Stimulated activated effector memory CD8-positive, alpha-beta T cell treated with anti-CD3 and anti-CD28 coated beads, Interleukin-12 subunit alpha, Interleukin-12 subunit beta, amount 100 ng/mL, for 72 hours (primary cell): ENCODE measurements around the gene RAB20.

Experiments used
- ATAC-seq: fragments of 150-1000 bp; cut with Tn5 transposase; 2 replicates; pipeline ENCODE4 v1.10.0; 2021
- DNase-seq, 2 donors: peaks; one replicate each; pipeline ENCODE4 v3.0.0; 2021 to 2022; ENCODE audit warnings: low spot score in 2 of 2
- H3K27ac Mint-ChIP-seq: one replicate; pipeline ENCODE4 v1.8.0; 2022; ENCODE audit warnings: mild to moderate bottlenecking, mixed read lengths
- H3K36me3 Mint-ChIP-seq: one replicate; pipeline ENCODE4 v1.8.0; 2022; ENCODE audit warnings: mild to moderate bottlenecking, mixed read lengths
- H3K4me1 Mint-ChIP-seq: one replicate; pipeline ENCODE4 v1.8.0; 2022; ENCODE audit warnings: mixed read lengths
- H3K4me3 Mint-ChIP-seq: one replicate; pipeline ENCODE4 v1.8.0; 2022; ENCODE audit warnings: mild to moderate bottlenecking, mixed read lengths
- H3K9me3 Mint-ChIP-seq: one replicate; pipeline ENCODE4 v1.8.0; 2022; ENCODE audit warnings: mixed read lengths

The RAB20 gene

DNA sequence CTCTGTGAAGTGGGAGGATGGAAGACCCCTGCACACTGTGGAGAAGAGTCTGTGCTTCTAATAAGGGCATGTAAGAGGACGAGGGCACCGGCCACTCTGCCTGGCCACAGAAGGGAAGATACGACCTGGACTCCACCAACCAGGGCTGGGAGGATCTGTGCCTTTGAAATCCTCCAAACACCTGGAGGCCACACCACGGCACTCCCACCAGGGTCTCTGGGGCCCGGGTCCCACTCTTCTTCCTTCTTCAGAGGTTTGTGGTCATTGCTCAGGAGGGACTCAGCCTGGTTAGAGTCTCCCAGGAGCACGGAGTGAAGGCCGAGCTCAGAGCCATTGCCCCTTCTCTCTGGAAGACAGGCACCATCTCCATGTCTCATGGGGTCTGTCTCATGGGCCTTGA lies 42.0 kb downstream of the RAB20 start:
- no peaks in the 10 kb centered on the region for H3K36me3 Mint-ChIP-seq
- H3K4me3 Mint-ChIP-seq: no peak overlapping the region
- ATAC-seq (no peak), DNase-seq (no peak)
- peaks cover 14% of the 10 kb centered on the region for H3K4me1 Mint-ChIP-seq
- no peaks in the 10 kb centered on the region for H3K9me3 Mint-ChIP-seq
- H3K27ac Mint-ChIP-seq: no peak overlapping the region

DNA sequence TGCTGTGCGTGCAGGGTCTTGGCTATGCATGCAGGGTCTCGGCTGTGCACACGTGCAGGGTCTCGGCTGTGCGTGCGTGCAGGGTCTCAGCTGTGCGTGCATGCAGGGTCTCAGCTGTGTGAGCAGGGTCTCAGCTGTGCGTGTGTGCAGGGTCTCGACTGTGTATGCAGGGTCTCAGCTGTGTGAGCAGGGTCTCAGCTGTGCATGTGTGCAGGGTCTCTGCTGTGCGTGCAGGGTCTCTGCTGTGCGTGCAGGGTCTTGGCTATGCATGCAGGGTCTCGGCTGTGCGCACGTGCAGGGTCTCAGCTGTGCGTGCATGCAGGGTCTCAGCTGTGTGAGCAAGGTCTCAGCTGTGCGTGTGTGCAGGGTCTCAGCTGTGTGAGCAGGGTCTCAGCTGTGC lies 42.5 kb downstream of the RAB20 start:
- no peak for ATAC-seq
- H3K4me1 Mint-ChIP-seq: peaks cover 9% of the 10 kb centered on the region
- DNase-seq: no peak
- no peak overlapping the region for H3K4me3 Mint-ChIP-seq
- no peaks in the 10 kb centered on the region for H3K36me3 Mint-ChIP-seq
- no peak overlapping the region for H3K27ac Mint-ChIP-seq
- H3K9me3 Mint-ChIP-seq: no peaks in the 10 kb centered on the region

DNA sequence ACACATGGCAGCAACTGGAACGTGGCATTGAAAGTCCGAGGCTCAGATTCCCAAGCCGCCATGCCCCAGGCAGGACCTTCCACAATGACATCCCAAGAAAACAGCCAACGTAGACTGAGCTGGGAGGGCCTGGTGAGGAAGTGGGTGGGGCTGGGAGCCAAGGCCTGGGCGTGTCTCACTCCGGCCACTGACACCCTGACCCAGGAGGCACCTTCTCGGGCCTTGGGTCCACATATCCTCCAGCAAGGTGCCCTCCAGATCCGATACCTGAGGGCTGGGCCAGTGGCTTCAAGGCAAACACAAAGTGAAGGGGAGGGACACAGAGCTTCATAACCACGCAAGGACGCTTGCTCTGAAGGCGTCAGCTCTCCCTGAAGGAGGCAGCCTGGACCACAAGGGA lies 43.0 kb downstream of the RAB20 start:
- H3K27ac Mint-ChIP-seq: no peak overlapping the region
- H3K4me3 Mint-ChIP-seq: no peak overlapping the region
- DNase-seq (no peak), ATAC-seq (no peak)
- no peaks in the 10 kb centered on the region for H3K36me3 Mint-ChIP-seq
- H3K4me1 Mint-ChIP-seq: peaks cover 7% of the 10 kb centered on the region
- H3K9me3 Mint-ChIP-seq: no peaks in the 10 kb centered on the region

DNA sequence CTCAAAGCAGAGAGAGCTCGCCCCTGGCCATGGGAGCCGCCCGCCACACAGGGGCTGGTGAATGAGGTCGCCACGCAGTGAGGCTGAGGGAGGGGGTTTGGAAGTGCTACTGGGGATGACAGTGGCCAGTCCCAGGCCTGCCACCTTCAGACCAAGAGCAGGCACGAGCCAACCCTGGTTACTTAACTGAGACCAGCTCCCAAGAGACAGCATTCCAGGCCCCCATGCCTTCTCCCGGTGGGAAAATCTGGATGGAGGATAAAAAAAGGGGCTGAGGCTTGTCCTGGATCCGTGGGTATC lies 43.3 kb downstream of the RAB20 start:
- Mint-ChIP-seq H3K9me3 (no peaks in the 10 kb centered on the region), H3K4me3 (no peak overlapping the region), H3K27ac (no peak overlapping the region), H3K4me1 (peaks cover 7% of the 10 kb centered on the region), H3K36me3 (no peaks in the 10 kb centered on the region)
- DNase-seq (no peak), ATAC-seq (no peak)

DNA sequence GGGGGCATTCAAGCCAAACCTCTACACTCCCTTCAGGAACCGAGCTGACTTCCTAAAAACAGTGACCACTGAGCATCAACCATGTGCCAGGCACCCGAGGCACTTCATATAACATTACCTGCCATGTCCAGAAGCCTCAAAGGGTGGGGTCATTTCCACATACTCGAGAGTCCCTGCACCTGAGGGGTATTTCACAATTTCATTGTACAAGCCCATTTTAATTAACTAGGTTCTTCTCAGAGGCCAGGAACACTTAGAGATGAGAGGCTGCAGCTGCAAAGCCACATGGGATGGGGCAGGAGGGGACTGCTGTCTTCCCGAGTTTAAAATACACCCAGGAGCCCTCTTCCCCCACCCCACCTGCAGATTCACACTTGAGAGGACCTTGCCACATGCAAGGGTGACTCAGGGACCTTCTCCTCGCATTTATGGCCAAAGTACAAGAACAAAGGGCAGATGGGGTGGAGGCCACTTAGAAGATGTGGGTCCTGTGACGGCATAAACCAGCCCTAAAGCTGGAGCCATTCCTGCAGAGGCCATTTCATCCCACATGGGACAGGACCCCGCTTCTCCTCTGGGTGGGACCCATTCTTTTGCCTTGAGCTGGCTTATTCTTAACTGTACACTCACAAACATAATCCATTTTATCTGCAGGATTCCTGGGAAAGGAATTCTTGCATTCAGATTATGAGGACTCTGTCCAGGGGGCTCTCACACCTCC lies 43.9 kb downstream of the RAB20 start:
- Mint-ChIP-seq H3K27ac (no peak overlapping the region), H3K9me3 (no peaks in the 10 kb centered on the region), H3K4me1 (peaks cover 7% of the 10 kb centered on the region), H3K36me3 (no peaks in the 10 kb centered on the region), H3K4me3 (no peak overlapping the region)
- ATAC-seq (no peak), DNase-seq (no peak)

DNA sequence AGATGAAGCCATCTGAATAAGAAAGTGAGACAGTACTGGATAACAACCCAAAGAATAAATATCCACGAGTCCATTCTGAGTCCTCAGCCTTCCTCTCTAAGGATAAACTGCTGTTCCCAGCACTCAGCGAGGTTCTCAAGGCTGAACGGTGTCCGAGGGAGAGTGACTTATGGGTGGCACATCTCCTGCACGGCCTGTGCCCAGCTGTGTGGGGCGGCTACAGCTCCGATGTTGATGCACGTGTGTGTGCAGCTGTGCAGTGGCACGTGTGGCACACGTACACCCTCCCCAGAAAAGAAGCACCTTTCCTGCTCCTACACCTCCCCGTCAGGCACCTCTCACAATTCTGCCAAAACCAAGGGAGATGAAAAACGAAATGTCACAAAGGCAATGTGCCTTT lies 45.0 kb downstream of the RAB20 start:
- no peaks in the 10 kb centered on the region for H3K36me3 Mint-ChIP-seq
- no peaks in the 10 kb centered on the region for H3K9me3 Mint-ChIP-seq
- no peak overlapping the region for H3K4me3 Mint-ChIP-seq
- ATAC-seq (no peak), DNase-seq (no peak)
- no peak overlapping the region for H3K27ac Mint-ChIP-seq
- H3K4me1 Mint-ChIP-seq: peaks cover 7% of the 10 kb centered on the region

DNA sequence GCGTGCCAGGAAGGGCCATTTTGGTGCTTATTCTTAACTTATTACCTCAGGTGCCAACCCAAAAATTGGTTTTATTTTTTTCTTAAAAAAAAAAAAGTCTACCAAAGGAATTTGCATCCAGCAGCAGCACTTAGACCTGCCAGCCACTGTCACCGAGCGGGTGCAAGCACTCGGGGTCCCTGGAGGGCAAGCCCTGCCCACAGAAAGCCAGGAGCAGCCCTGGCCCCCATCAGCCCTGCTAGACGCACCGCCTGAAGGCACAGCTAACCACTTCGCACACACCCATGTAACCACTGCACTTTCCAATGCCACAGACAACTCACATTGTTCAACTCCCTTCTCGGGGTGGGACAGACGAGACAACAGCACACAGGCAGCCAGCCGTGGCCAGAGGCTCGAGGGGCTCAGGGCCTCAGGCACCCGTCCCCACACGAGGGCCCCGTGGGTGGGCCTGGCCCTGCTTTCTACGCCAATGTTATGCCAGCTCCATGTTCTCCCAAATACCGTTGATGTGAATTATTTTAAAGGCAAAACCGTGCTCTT lies 49.3 kb downstream of the RAB20 start:
- no peaks in the 10 kb centered on the region for H3K36me3 Mint-ChIP-seq
- no peak for ATAC-seq

DNA sequence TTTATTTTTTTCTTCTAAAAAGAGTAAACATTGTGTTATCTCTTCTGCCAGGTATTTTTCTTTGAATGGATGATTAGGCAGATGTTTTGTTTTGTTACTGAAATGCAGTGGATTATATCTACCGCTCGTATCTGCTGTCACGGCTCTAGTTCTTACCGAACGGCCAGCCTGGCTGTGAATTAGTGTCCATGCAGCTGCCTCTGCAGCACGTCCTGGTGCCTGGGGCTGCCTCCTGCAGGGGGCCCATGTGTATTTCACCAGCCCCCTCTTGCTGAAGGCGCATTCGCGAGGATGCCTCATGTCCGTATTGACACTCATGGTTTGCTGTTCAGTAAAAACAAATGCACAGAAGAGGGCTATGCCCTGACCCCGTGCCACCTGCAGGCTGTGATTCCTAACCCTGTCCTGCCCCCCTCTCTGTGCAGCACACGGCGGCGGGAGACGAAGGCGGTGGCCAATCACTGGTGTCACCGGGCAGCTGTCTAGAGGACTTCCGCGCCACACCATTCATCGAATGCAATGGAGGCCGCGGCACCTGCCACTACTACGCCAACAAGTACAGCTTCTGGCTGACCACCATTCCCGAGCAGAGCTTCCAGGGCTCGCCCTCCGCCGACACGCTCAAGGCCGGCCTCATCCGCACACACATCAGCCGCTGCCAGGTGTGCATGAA lies 49.9 kb downstream of the RAB20 start:
- Mint-ChIP-seq H3K27ac (no peak overlapping the region), H3K9me3 (no peaks in the 10 kb centered on the region), H3K4me3 (no peak overlapping the region), H3K36me3 (no peaks in the 10 kb centered on the region), H3K4me1 (peaks cover 7% of the 10 kb centered on the region)
- DNase-seq (no peak), ATAC-seq (no peak)

More for the DNA sequence above, 49.3 kb downstream of the RAB20 start:
- peaks cover 7% of the 10 kb centered on the region for H3K4me1 Mint-ChIP-seq
- no peak for DNase-seq
- no peak overlapping the region for H3K4me3 Mint-ChIP-seq
- H3K9me3 Mint-ChIP-seq: no peaks in the 10 kb centered on the region
- no peak overlapping the region for H3K27ac Mint-ChIP-seq

DNA sequence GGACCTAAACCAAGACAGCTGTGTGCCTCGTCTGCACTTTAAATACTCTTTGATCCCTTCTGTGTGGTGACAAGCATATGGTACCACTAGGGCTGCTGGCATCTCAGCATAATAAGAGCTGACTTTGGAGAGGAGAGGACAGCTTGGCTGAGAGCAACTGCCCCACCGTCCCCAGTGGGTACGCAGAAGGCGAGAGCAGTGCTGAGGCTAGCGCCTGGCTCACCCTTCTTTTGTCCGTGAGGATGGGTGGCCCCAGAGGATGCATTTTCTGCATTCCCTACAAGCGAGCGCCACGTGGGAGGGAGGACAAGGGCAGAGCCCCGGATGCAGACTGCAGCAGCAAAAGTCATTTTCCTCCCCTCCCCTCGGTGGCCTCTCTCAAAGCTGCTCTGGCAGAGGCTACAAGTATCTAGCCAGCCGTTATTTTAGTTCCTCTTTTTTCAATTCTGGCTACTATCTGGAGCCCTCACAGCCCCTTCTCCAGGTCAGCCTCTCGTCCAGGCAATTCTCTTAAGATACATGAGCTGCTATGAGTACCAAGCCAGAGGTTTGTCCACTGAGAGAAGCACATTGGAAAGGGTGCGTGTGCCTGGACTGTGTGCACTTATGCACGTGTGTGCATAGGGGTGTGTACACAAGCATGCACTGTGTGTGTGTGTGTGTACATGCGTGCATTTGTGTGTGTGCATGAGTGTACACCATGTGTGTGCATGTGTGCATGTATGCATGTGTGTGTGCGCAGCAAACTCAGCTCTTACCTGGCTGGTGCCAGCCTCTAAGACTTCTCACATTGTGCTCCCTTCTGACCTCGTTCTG lies 51.3 kb downstream of the RAB20 start:
- no peak overlapping the region for H3K4me3 Mint-ChIP-seq

DNA sequence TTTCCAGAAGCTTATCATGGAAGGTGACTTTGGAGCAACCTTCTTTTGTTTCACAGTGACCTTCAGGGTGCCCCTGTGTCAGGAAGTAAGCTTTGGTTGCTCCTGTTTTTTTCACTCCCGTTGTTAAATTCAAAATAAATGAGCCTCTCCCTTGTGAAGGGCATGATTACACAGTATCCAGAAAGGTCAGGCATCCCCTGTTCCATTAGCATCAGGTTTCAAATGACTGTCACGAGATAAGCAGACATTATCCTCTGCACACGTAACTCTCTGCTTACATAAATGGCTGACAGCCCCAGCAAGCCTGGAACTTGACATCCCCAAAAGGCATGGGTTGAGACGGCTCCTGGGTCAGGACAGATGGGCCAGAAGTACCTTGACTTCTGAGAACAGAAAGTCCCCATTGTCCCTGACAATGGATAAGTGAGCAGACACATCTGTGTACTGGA lies 52.0 kb downstream of the RAB20 start:
- no peak for DNase-seq
- Mint-ChIP-seq H3K36me3 (no peaks in the 10 kb centered on the region), H3K4me1 (no peaks in the 10 kb centered on the region), H3K27ac (no peak overlapping the region), H3K9me3 (no peaks in the 10 kb centered on the region), H3K4me3 (no peak overlapping the region)
- ATAC-seq: peak; percentile 20

More for the DNA sequence above, 51.3 kb downstream of the RAB20 start:
- H3K36me3 Mint-ChIP-seq: no peaks in the 10 kb centered on the region
- no peaks in the 10 kb centered on the region for H3K9me3 Mint-ChIP-seq
- peak; percentile 25 for ATAC-seq
- no peak for DNase-seq
- peaks cover 4% of the 10 kb centered on the region for H3K4me1 Mint-ChIP-seq
- H3K27ac Mint-ChIP-seq: no peak overlapping the region

DNA sequence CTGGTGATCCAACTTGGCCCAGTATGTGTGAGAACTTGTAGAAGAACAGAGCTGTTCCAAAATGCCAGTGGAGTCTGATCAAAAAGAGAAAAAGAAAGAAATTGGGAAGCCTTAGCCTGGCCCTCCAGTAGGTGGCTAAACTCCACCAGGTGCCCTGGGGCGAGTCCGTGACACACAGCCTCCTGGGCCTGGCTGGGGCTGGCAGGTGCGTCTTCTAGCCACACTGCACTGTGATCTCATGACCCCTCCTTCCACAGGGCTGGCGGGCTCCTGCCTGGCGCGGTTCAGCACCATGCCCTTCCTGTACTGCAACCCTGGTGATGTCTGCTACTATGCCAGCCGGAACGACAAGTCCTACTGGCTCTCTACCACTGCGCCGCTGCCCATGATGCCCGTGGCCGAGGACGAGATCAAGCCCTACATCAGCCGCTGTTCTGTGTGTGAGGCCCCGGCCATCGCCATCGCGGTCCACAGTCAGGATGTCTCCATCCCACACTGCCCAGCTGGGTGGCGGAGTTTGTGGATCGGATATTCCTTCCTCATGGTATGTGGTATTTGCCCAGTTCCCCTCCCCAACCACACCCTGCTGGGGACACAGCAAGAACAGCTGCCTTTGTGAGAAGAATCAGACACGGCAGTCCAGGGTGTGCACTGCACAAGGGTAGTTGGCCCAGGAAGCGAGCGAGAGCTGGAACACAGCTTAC lies 53.7 kb downstream of the RAB20 start:
- Mint-ChIP-seq H3K9me3 (no peaks in the 10 kb centered on the region), H3K4me3 (no peak overlapping the region), H3K4me1 (no peaks in the 10 kb centered on the region), H3K36me3 (no peaks in the 10 kb centered on the region), H3K27ac (no peak overlapping the region)
- ATAC-seq (peak; percentile 16), DNase-seq (no peak)

DNA sequence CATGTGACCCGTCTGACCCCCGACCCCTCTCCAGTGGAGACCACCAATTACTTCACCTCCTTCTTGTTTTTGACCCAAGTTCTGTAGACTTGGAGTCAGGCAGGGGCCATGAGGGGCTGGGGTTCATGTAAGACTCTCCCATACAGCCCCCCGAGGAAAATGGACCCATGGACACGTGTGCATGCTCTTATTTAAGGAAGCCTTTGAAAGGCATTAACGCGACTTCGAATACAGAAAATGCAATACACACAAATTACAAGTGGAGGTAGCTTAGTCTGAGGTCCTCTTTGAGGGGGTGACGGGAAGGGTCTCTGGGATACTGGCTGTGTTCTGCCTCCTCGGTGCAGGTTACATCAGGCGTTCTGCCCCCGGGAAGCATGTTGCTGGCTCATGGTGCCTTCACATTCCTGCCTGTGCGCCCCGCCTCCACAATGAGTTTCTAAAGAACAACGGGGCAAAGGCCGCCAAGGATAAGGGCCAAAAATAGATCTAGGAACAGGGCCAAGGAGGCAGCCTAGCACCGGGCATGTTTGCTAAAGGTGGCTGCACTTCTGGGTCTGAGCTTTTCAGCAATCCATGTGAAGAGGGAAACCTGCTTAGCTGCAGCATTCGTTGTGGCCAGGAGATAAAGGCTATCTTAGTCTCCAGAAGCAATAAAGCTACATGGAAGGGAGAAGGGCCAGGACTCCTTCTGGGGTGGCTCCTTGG lies 54.5 kb downstream of the RAB20 start:
- Mint-ChIP-seq H3K9me3 (no peaks in the 10 kb centered on the region), H3K27ac (no peak overlapping the region), H3K36me3 (no peaks in the 10 kb centered on the region), H3K4me1 (no peaks in the 10 kb centered on the region), H3K4me3 (no peak overlapping the region)
- DNase-seq (no peak), ATAC-seq (no peak)

DNA sequence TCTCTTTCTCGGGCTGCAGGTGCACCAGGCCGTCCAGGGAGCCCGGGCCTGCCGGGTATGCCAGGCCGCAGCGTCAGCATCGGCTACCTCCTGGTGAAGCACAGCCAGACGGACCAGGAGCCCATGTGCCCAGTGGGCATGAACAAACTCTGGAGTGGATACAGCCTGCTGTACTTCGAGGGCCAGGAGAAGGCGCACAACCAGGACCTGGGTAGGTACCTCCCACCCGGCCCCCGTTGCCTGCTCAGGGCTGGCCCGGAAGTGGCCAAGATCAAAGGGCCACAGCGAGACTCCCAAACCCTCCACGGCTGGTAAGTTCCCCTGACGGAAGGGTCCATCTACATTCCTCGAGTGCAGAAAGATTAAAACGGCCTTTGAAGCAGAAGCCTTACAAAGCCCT lies 55.1 kb downstream of the RAB20 start:
- Mint-ChIP-seq H3K4me3 (no peak overlapping the region), H3K9me3 (no peaks in the 10 kb centered on the region), H3K27ac (no peak overlapping the region), H3K36me3 (no peaks in the 10 kb centered on the region), H3K4me1 (no peaks in the 10 kb centered on the region)
- no peak for ATAC-seq
- no peak for DNase-seq

DNA sequence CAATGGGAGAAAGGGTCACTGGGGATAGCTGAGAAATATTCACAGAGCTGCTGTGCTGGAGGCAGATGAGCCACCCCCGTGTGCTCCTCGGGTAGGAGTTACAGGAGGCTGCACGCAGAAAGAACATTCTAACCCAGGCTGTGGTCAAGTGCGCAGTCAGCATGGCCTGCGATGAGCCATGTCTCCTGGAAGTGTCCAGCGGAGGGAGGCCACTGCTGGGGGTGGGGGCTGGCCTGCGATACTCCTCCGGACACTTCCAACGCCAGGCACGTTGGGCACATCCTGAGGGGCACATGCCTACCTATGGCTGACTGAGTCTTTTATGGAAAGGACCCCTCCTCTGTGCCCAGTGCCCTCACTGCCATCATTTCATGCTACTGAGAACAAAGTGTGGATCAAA lies 55.9 kb downstream of the RAB20 start:
- ATAC-seq (no peak), DNase-seq (no peak)
- H3K4me3 Mint-ChIP-seq: no peak overlapping the region
- no peaks in the 10 kb centered on the region for H3K36me3 Mint-ChIP-seq
- no peaks in the 10 kb centered on the region for H3K9me3 Mint-ChIP-seq
- H3K27ac Mint-ChIP-seq: no peak overlapping the region
- no peaks in the 10 kb centered on the region for H3K4me1 Mint-ChIP-seq
